GM12878 (cell line): ENCODE data around the gene UBAC2. TPM values are rescaled to one million over a fixed set of nuclear protein-coding genes. Genes with fewer than 3 reads are reported as not detected.

Experiments
- BHLHE40 ChIP-seq, 2 experiments: fragments of 450-650 bp in 1 of 2; IDR thresholded peaks; 2 replicates each; pipeline ENCODE4 v1.6.1; 2011 to 2017; ENCODE audit warnings: low read depth in 2 of 2, borderline replicate concordance in 1 of 2, improper control_type of control experiment in 1 of 2, low read length in 1 of 2, mild to moderate bottlenecking in 1 of 2
- CBX3 ChIP-seq: fragments of 200-600 bp; sonication (generic); IDR thresholded peaks from 2 replicates; pipeline ENCODE4 v1.6.1; 2016; ENCODE audit warnings: low read depth, borderline replicate concordance
- CBX5 ChIP-seq: sonication (generic); IDR thresholded peaks from 2 replicates; pipeline ENCODE4 v1.6.1; 2016; ENCODE audit warnings: low read depth, moderate library complexity, mild to moderate bottlenecking, inconsistent platforms
- DPF2 ChIP-seq: fragments of 450-650 bp; IDR thresholded peaks from 2 replicates; pipeline ENCODE4 v1.6.1; 2017; ENCODE audit warnings: mild to moderate bottlenecking
- EED ChIP-seq: sonication (generic); IDR thresholded peaks from 2 replicates; pipeline ENCODE4 v1.6.1; 2016; ENCODE audit warnings: antibody characterized with exemption, low read depth
- EP300 ChIP-seq, 2 experiments: fragments of 150-350 bp in 1 of 2; IDR thresholded peaks; 2 replicates each; pipeline ENCODE4 v1.6.1; 2011 to 2012; ENCODE audit warnings: low read depth in 2 of 2, low read length in 2 of 2, borderline replicate concordance in 1 of 2, improper control_type of control experiment in 1 of 2, inconsistent platforms in 1 of 2; ENCODE audit not compliant: control insufficient read depth in 1 of 2
- EZH2 ChIP-seq: IDR thresholded peaks from 2 replicates; pipeline ENCODE4 v1.6.1; 2012; ENCODE audit warnings: low read depth, mild to moderate bottlenecking, control low read depth, inconsistent platforms, low read length, borderline replicate concordance; ENCODE audit not compliant: control insufficient read depth
- HDAC2 ChIP-seq: fragments of 200-600 bp; sonication (generic); IDR thresholded peaks from 2 replicates; pipeline ENCODE4 v1.6.1; 2017
- HDAC6 ChIP-seq: fragments of 200-600 bp; sonication (generic); IDR thresholded peaks from one replicate; pipeline ENCODE4 v1.8.0; 2017; ENCODE audit warnings: antibody characterized with exemption; ENCODE audit not compliant: unreplicated experiment
- HDGF ChIP-seq: fragments of 450-650 bp; IDR thresholded peaks from 2 replicates; pipeline ENCODE4 v1.6.1; 2016; ENCODE audit warnings: antibody characterized with exemption
- IKZF2 ChIP-seq, 2 experiments: fragments of 450-650 bp; IDR thresholded peaks; 2 replicates each; pipeline ENCODE4 v1.6.1; 2017; ENCODE audit warnings: mild to moderate bottlenecking in 2 of 2, moderate library complexity in 2 of 2
- MYC ChIP-seq: IDR thresholded peaks from 2 replicates; pipeline ENCODE4 v1.6.1; 2011; ENCODE audit warnings: mild to moderate bottlenecking, low read length, moderate library complexity, inconsistent platforms; ENCODE audit not compliant: insufficient read depth, insufficient replicate concordance, insufficient read length, severe bottlenecking
- NFXL1 ChIP-seq: fragments of 450-650 bp; IDR thresholded peaks from 2 replicates; pipeline ENCODE4 v1.6.1; 2017; ENCODE audit warnings: antibody characterized with exemption, mild to moderate bottlenecking, borderline replicate concordance
- PAX8 ChIP-seq: fragments of 450-650 bp; IDR thresholded peaks from 2 replicates; pipeline ENCODE4 v1.6.1; 2017; ENCODE audit warnings: mild to moderate bottlenecking, moderate library complexity
- POLR2AphosphoS5 ChIP-seq: IDR thresholded peaks from 2 replicates; pipeline ENCODE4 v1.6.1; 2011; ENCODE audit warnings: mild to moderate bottlenecking, low read length, inconsistent platforms
- RFX5 ChIP-seq: IDR thresholded peaks from 2 replicates; pipeline ENCODE4 v1.6.1; 2011; ENCODE audit warnings: low read depth, low read length, improper control_type of control experiment
- RUNX3 ChIP-seq: IDR thresholded peaks from 2 replicates; pipeline ENCODE4 v1.6.1; 2012; ENCODE audit warnings: low read length, inconsistent platforms
- SMC3 ChIP-seq: IDR thresholded peaks from 2 replicates; pipeline ENCODE4 v1.6.1; 2011; ENCODE audit warnings: low read length, improper control_type of control experiment, borderline replicate concordance
- SPI1 ChIP-seq: IDR thresholded peaks from 2 replicates; pipeline ENCODE4 v1.6.1; 2011; ENCODE audit warnings: low read depth, mild to moderate bottlenecking, low read length, moderate library complexity, borderline replicate concordance; ENCODE audit not compliant: insufficient read depth
- SREBF1 ChIP-seq: IDR thresholded peaks from 2 replicates; pipeline ENCODE4 v1.6.1; 2012; ENCODE audit warnings: mild to moderate bottlenecking, low read length
- STAT3 ChIP-seq: IDR thresholded peaks from 2 replicates; pipeline ENCODE4 v1.6.1; 2011; ENCODE audit warnings: low read depth, low read length, improper control_type of control experiment
- YBX1 ChIP-seq: fragments of 450-650 bp; IDR thresholded peaks from 2 replicates; pipeline ENCODE4 v1.6.1; 2016; ENCODE audit warnings: antibody characterized with exemption
- ZNF207 ChIP-seq: fragments of 450-650 bp; IDR thresholded peaks from 2 replicates; pipeline ENCODE4 v1.6.1; 2014; ENCODE audit warnings: antibody characterized with exemption, mild to moderate bottlenecking, borderline replicate concordance
- ZNF217 ChIP-seq: fragments of 450-650 bp; IDR thresholded peaks from 2 replicates; pipeline ENCODE4 v1.6.1; 2017; ENCODE audit warnings: antibody characterized with exemption, mild to moderate bottlenecking
- polyA plus RNA-seq, 11 experiments: library from polyadenylated mRNA; depleted of rRNA in 4 of 11; unstranded in 6 of 11; stranded (reverse) in 5 of 11; fragments of >200 nt; fragmentation: Nextera tagmentation in 4 of 11; fragmentation: Illumina TruSeq in 1 of 11; extraction: Ambion mirVana in 4 of 11; extraction: Trizol in 1 of 11; gene quantifications; 1 replicate in 1 of 11; 2 replicates in 10 of 11; pipeline versions ENCODE4 v1.2.1 to v1.2.3, GENCODE V29; 2011 to 2016; ENCODE audit warnings: inconsistent platforms in 2 of 11, missing spikeins in 2 of 11, low read depth in 1 of 11
- total RNA-seq, 4 experiments: library from RNA; depleted of rRNA in 3 of 4; stranded (reverse); fragments of >200 nt in 3 of 4; fragmentation: Illumina TruSeq in 1 of 4; extraction: Trizol in 1 of 4; gene quantifications; 2 replicates each; pipeline versions ENCODE4 v1.2.1 to v1.2.3, GENCODE V29; 2013 to 2021
- TF ChIP-seq, protein P1 (sequence below): fragments of 450-650 bp; formaldehyde crosslinking; IDR thresholded peaks from 2 replicates; pipeline ENCODE4 v1.4.0; 2022; ENCODE audit warnings: mild to moderate bottlenecking, moderate library complexity
- TF ChIP-seq, protein P2 (sequence below): IDR thresholded peaks from 2 replicates; pipeline ENCODE4 v1.6.1; 2012; ENCODE audit warnings: low read length, inconsistent platforms
- TF ChIP-seq, protein P3 (sequence below): fragments of 450-650 bp; IDR thresholded peaks from 2 replicates; pipeline ENCODE4 v1.6.1; 2014; ENCODE audit warnings: mild to moderate bottlenecking

Gene UBAC2
- total and polyA plus RNA-seq, 10 of the 15 experiments (the other 5 are each of a cell fraction or from before 2014, with no cell fraction given), result 3.0 to 54.6 (median 17.4) TPM

DNA sequence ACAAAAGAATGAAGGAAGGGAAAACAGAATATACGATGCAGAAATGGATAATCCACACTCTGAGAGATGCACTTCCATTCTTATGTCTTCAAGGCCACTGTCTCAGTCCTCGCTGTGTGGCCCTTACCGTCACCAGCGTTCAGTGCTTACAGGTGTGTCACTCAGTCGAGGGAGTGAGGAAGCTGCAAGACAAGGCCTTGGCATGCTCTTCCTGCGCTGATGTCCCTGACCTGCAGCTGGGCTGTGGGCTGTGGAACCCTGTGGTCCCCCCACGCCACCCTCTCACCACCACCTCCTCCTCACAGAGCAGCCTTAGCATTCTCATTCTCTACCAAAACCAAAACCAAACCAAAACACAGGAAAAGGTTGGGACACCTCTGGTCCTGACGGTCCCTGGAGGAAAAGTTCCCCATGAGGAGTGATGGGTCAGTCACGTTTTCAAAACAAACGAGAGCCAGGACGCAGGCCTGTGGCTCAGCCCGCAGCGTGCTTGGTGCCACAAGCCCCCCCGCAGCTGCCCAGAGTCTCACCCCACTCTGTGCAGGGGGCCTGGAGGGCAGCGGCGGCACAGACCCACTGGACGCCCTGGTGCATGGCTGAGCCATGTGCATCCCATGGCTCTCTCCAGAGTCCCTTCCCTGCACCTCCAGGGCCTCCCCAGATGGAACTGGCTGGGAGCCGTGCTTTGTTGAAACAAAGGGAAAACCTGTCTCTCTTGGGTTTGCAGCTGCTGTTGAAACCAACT lies 154.8 kb downstream of the UBAC2 start (continued):
- TF ChIP-seq MYC, result no peak
- TF ChIP-seq RFX5, result no peak
- TF ChIP-seq POLR2AphosphoS5, result no peak
- TF ChIP-seq, protein P1, sequence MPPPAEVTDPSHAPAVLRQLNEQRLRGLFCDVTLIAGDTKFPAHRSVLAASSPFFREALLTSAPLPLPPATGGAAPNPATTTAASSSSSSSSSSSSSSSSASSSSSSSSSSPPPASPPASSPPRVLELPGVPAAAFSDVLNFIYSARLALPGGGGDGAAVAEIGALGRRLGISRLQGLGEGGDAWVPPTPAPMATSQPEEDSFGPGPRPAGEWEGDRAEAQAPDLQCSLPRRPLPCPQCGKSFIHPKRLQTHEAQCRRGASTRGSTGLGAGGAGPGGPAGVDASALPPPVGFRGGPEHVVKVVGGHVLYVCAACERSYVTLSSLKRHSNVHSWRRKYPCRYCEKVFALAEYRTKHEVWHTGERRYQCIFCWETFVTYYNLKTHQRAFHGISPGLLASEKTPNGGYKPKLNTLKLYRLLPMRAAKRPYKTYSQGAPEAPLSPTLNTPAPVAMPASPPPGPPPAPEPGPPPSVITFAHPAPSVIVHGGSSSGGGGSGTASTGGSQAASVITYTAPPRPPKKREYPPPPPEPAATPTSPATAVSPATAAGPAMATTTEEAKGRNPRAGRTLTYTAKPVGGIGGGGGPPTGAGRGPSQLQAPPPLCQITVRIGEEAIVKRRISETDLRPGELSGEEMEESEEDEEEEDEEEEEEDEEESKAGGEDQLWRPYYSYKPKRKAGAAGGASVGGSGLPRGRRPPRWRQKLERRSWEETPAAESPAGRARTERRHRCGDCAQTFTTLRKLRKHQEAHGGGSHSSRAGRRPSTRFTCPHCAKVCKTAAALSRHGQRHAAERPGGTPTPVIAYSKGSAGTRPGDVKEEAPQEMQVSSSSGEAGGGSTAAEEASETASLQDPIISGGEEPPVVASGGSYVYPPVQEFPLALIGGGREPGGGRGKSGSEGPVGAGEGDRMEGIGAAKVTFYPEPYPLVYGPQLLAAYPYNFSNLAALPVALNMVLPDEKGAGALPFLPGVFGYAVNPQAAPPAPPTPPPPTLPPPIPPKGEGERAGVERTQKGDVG (CRISPR knock-in tag), result 0 out of 2 replicates have a peak, but pooled peaks have one; percentile 39
- TF ChIP-seq HDAC6, result peak; percentile 54
- no peak for TF ChIP-seq STAT3
- no peak for TF ChIP-seq NFXL1
- TF ChIP-seq EED, result peak; percentile 31; the same call in 1 of the 2 replicates
- TF ChIP-seq, protein P2, sequence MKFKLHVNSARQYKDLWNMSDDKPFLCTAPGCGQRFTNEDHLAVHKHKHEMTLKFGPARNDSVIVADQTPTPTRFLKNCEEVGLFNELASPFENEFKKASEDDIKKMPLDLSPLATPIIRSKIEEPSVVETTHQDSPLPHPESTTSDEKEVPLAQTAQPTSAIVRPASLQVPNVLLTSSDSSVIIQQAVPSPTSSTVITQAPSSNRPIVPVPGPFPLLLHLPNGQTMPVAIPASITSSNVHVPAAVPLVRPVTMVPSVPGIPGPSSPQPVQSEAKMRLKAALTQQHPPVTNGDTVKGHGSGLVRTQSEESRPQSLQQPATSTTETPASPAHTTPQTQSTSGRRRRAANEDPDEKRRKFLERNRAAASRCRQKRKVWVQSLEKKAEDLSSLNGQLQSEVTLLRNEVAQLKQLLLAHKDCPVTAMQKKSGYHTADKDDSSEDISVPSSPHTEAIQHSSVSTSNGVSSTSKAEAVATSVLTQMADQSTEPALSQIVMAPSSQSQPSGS, result no peak
- TF ChIP-seq YBX1, result no peak
- TF ChIP-seq EP300 (IDR thresholded peaks at IDR 0.05; ENCODE audit: borderline replicate concordance in 1 of 2, control insufficient read depth in 1 of 2, low read depth in 2 of 2, low read length in 2 of 2), result no peak
- TF ChIP-seq SPI1, result no peak
- TF ChIP-seq SREBF1, result no peak
- TF ChIP-seq BHLHE40 (IDR thresholded peaks at IDR 0.05; ENCODE audit: borderline replicate concordance in 1 of 2, low read depth in 2 of 2, low read length in 1 of 2), result peak in 1 of 2 experiments; percentile 17; a peak in 1 of 4 replicates
- no peak for TF ChIP-seq PAX8
- no peak for TF ChIP-seq SMC3
- no peak for TF ChIP-seq ZNF217
- TF ChIP-seq RUNX3, result peak; percentile 25; the same call in 1 of the 2 replicates
- no peak for TF ChIP-seq DPF2
- TF ChIP-seq IKZF2 (IDR thresholded peaks at IDR 0.05), result no peak
- no peak for TF ChIP-seq EZH2
- no peak for TF ChIP-seq HDAC2
- no peak for TF ChIP-seq CBX5
- no peak for TF ChIP-seq CBX3
- TF ChIP-seq HDGF, result peak; percentile 23; the same call in 1 of the 2 replicates
- TF ChIP-seq ZNF207, result no peak
- TF ChIP-seq, protein P3, sequence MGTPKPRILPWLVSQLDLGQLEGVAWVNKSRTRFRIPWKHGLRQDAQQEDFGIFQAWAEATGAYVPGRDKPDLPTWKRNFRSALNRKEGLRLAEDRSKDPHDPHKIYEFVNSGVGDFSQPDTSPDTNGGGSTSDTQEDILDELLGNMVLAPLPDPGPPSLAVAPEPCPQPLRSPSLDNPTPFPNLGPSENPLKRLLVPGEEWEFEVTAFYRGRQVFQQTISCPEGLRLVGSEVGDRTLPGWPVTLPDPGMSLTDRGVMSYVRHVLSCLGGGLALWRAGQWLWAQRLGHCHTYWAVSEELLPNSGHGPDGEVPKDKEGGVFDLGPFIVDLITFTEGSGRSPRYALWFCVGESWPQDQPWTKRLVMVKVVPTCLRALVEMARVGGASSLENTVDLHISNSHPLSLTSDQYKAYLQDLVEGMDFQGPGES, result no peak
